Adrenal gland (tissue), 5 donors: ENCODE data around the gene TMEM37.

Experiments
- POLR2A ChIP-seq, 2 donors: fragments of 450-650 bp; IDR thresholded peaks; one replicate each; pipeline ENCODE4 v1.6.1; 2017; ENCODE audit warnings: antibody characterized with exemption in 2 of 2, mild to moderate bottlenecking in 2 of 2, moderate library complexity in 1 of 2
- TF ChIP-seq, protein P1 (sequence below), 6 experiments: fragments of 450-650 bp in 4 of 6; fragments of 200-600 bp in 2 of 6; sonication (generic) in 1 of 6; IDR thresholded peaks; 1 replicate in 5 of 6; 2 replicates in 1 of 6; pipeline versions ENCODE4 v1.5.1 to v1.8.0; 2016 to 2021; ENCODE audit warnings: antibody characterized with exemption in 6 of 6, mild to moderate bottlenecking in 2 of 6, moderate library complexity in 1 of 6
- donor health status: DM: no; HTN: no; CAD: no.

- TF ChIP-seq, protein P1, sequence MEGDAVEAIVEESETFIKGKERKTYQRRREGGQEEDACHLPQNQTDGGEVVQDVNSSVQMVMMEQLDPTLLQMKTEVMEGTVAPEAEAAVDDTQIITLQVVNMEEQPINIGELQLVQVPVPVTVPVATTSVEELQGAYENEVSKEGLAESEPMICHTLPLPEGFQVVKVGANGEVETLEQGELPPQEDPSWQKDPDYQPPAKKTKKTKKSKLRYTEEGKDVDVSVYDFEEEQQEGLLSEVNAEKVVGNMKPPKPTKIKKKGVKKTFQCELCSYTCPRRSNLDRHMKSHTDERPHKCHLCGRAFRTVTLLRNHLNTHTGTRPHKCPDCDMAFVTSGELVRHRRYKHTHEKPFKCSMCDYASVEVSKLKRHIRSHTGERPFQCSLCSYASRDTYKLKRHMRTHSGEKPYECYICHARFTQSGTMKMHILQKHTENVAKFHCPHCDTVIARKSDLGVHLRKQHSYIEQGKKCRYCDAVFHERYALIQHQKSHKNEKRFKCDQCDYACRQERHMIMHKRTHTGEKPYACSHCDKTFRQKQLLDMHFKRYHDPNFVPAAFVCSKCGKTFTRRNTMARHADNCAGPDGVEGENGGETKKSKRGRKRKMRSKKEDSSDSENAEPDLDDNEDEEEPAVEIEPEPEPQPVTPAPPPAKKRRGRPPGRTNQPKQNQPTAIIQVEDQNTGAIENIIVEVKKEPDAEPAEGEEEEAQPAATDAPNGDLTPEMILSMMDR (IDR thresholded peaks at IDR 0.05): no peak
- no peak for TF ChIP-seq POLR2A (IDR thresholded peaks at IDR 0.05)
These were observed 9.9 kb upstream of the TMEM37 start for GRCh38 chr2:119421741-119422140.
